ENCODE results near the gene DHX32.

GRCh38 chr10:125845617-125846016 is 35.5 kb downstream of the DHX32 start:
- TF ChIP-seq CTCF (IDR thresholded peaks at IDR 0.05), result no peak
- TF ChIP-seq POLR2A (IDR thresholded peaks at IDR 0.05), result no peak
- no peak for TF ChIP-seq POLR2AphosphoS5 (IDR thresholded peaks at IDR 0.05)

Measured in suprapubic skin (tissue), 4 donors.